GM19351 (cell line): ENCODE data around the gene EED.

Source experiments
- ATAC-seq: cut with Tn5 transposase; IDR thresholded peaks from one replicate; pipeline ENCODE4 v1.9.1; 2021; ENCODE audit warnings: mild to moderate bottlenecking, moderate library complexity; ENCODE audit not compliant: unreplicated experiment

Gene EED

GRCh38 chr11:86246293-86246675, 1.7 kb downstream of the EED start:
- ATAC-seq: no peak

GRCh38 chr11:86247608-86248007, 3.1 kb downstream of the EED start:
- ATAC-seq: no peak

- ATAC-seq: no peak
Measured at GRCh38 chr11:86248609-86249008, 4.1 kb downstream of the EED start.

GRCh38 chr11:86249307-86250098, 5.0 kb downstream of the EED start:
- no peak for ATAC-seq

GRCh38 chr11:86251345-86251744, 6.8 kb downstream of the EED start:
- ATAC-seq: peak; percentile 28

- peak; percentile 95 for ATAC-seq
Measured at GRCh38 chr11:86255896-86256295, 11.3 kb downstream of the EED start.

GRCh38 chr11:86256608-86257007, 12.1 kb downstream of the EED start:
- ATAC-seq: no peak

- no peak for ATAC-seq
Measured at GRCh38 chr11:86257446-86257845, 12.9 kb downstream of the EED start.

GRCh38 chr11:86259730-86260129, 15.2 kb downstream of the EED start:
- no peak for ATAC-seq

- no peak for ATAC-seq
Measured at GRCh38 chr11:86261328-86261727, 16.8 kb downstream of the EED start.

- no peak for ATAC-seq
Measured at GRCh38 chr11:86262387-86262786, 17.8 kb downstream of the EED start.

GRCh38 chr11:86264649-86265048, 20.1 kb downstream of the EED start:
- ATAC-seq: no peak

GRCh38 chr11:86265194-86265593, 20.6 kb downstream of the EED start:
- ATAC-seq: no peak

GRCh38 chr11:86269645-86270044, 25.1 kb downstream of the EED start:
- ATAC-seq: no peak

- ATAC-seq: no peak
Measured at GRCh38 chr11:86274503-86274902, 29.9 kb downstream of the EED start.

GRCh38 chr11:86274999-86275398, 30.4 kb downstream of the EED start:
- ATAC-seq: no peak

- ATAC-seq: peak; percentile 43
Measured at GRCh38 chr11:86275493-86276370, 31.2 kb downstream of the EED start.

- ATAC-seq: no peak
Measured at GRCh38 chr11:86277741-86278140, 33.2 kb downstream of the EED start.

- no peak for ATAC-seq
Measured at GRCh38 chr11:86278226-86278625, 33.7 kb downstream of the EED start.

GRCh38 chr11:86279747-86280146, 35.2 kb downstream of the EED start:
- ATAC-seq: no peak

GRCh38 chr11:86287468-86287796, 42.9 kb downstream of the EED start:
- no peak for ATAC-seq
